ENCODE results near the gene CEACAM19.
A peak's percentile ranks its signal among the peaks of the same experiment; 100 is the strongest.
"Not testable (repeated sequence)": the region's sequence is repeated elsewhere in the genome, so short reads cannot be mapped to it uniquely, and the experiment has no call there.

The CEACAM19 gene

DNA sequence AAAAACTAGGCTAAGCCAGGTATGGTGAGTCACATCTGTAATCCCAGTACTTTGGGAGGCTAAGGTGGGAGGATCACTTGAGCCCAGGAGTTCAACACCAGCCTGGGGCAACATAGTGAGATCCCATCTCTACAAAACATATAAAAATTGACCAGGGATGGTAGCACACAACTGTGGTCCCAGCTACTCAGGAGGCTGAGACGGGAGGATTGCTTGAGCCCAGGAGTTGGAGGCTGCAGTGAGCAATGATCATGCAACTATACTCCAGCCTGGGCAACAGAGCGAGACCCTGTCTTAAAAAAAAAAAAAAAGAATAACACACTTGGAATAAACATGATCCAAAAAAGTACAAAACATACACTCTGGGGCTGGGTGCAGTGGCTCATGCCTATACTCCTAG is 1.3 kb upstream of the CEACAM19 start:
- DNase-seq (ENCODE audit: insufficient read length, low spot score); FAIRE-seq: not testable (repeated sequence)

DNA sequence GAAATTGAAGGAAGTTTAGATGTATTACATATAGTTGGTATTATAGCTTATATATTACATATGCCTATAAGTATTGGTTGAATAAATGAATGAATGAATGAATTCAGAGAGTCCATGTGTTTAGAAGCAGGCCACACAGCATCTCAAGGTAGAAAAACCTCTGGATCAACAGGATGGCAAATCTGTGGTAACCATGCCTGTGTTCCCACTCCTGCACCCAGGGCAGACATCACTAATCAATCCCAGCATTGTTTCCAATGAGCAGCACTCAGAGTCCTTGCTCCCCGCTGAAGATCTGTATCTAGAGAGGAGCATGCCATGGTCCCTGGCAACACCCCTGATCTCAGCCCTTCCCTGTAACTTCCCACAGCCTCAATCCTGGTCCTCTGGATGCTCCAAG is 944 bp downstream of the CEACAM19 start:
- FAIRE-seq, result no peak
- no peak for DNase-seq (ENCODE audit: insufficient read length, low spot score)

DNA sequence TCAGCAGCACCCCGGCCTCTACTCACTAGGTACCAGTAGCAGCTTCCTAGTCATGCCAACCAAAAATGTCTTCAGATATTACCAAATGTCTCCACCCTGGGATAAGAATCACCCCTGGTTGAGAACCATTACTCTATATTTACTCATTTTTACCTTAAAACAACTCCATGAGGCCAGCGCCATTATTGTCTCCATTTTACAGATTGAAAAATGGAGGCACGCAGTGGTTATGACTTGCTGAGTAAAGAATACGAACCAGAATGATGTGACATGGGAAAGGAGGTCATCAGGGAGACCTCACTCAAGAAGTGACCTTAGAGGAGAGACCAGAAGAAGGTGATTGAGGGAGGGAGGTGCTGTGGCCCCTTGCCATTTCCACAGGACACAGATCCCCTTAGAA is 2.2 kb downstream of the CEACAM19 start:
- no peak for DNase-seq (ENCODE audit: insufficient read length, low spot score)
- FAIRE-seq, result no peak

DNA sequence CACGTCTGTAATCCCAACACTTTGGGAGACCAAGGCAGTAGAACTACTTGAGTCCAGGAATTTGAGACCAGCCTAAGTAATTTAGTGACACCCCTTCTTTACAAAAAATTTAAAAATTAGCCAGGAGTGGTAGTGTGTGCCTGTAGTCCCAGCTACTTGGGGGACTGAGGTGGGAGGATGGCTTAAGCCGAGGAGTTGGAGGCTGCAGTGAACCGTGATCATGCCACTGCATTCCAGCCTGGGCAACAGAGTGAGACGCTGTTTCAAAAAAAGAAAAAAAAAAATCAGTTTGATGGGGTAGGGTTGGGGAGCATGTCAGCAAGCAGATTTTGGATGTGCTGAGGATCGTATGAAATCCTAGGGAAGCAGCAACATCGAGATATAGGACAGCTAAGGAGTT is 4.2 kb downstream of the CEACAM19 start:
- DNase-seq (ENCODE audit: insufficient read length, low spot score) (no peak), FAIRE-seq (no peak)

DNA sequence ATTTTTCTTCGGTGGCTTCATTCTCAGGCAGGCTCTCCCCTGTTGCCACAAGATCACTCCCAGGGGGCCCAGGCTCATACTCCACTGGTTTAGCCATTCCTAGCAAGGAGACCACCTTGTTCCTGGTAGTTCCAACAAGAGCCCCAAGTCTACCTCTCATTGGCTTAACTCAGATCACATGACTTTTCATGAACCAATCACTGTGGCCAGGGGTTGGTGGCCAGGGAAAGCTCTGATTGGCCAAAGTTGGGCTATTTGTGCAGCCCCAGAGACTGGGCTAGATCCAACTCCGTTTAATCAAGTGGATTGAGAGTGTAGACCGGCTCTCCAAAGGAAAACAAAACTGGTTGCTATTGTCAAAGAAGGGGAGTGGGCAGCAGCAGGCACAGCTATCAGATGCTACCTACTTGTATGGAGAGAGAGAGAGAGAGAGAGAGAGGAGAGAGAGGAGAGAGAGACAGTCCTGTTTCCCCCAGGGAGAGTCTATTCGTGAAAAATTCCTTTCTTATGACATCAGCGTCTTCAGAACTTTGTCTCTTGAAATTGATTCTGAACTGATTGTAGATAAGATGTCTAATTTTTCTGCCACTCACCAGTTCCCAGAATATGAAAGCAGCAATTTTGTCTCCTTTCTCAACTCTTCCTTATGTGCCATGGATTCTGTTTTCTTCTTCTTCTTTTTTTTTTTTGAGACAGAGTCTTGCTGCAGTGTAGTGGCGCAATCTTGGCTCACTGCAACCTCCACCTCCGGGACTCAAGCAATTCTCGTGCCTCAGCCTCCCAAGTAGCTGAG is 5.9 kb downstream of the CEACAM19 start:
- FAIRE-seq, result no peak

DNA sequence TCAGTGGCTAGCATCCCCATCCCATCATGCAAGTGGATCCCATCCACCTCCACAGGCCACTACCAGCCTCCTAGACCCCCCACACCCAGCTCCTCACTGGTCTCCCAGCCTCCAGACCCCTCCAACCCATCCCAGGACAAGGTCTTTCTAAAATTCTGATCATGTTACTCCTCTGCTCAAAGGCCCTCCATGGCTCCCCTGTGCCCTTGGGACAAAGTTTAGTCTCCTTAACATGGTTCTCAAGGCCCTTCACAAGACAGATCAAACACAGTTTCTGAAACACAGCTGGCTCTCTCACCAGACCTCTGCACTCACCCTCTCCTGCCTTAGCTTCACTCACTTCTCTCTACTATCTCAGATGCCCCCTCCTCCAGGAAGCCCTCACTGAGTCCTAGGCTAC is 9.3 kb downstream of the CEACAM19 start:
- no peak for FAIRE-seq
- no peak for DNase-seq (ENCODE audit: insufficient read length, low spot score)

More for the DNA sequence above, 5.9 kb downstream of the CEACAM19 start:
- no peak for DNase-seq (ENCODE audit: insufficient read length, low spot score)

DNA sequence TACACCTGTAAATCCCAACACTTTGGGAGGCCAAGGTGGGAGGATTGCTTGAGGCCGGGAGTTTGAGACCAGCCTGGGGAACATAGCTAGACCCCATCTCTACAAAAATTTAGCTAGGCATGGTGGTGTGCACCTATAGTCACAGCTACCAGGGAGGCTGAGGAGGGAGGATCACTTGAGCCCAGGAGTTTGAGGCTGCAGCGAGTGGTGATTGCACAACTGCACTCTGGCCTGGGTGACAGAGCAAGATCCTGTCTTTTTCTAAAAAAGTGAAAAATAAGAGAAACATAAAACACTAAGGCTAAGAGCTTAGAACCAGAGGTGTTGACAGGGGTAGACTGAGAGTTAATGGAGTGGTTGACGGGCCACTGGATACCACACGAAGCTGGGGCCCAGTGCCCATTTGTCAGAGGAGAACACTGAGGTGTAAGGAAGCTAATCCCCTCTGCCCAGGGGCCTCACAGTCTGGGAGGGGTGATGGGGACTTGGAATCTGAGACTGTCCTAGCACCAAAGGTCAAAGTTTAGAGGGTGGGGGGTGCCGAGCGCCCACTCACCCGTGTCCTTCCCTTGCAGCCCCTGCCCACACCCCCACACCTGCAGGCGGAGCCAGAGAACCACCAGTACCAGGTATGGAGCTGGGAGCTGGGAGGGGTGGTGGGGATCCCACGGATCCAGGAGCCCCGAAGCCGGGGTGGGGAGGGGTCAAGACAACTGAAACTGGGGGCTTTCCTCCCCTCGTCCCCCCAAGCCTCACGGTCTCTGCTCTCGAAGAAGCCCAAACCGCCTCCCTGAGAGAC is 10.9 kb downstream of the CEACAM19 start:
- DNase-seq (ENCODE audit: insufficient read length, low spot score), result no peak
- FAIRE-seq, result no peak

DNA sequence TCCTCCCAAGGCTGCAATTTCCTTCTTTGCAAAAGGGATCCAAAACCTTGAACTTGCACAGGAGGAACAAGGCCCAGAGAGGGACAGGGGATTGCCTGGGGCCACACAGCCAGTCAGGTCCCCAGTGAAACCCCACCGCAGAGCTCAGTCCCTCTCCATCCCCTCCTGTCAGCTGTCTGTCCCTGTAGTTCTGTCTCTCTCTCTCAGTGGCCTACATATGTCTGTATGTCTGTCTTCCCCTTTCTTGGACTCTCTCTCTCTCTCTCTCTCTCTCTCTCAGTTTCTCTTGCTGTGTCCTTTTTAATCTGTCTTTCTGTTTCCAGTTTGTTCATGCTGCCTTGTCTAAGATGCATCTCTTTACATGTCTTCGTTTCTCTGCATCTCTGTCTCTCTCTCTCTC is 11.5 kb downstream of the CEACAM19 start:
- DNase-seq (ENCODE audit: insufficient read length, low spot score) (no peak), FAIRE-seq (no peak)

DNA sequence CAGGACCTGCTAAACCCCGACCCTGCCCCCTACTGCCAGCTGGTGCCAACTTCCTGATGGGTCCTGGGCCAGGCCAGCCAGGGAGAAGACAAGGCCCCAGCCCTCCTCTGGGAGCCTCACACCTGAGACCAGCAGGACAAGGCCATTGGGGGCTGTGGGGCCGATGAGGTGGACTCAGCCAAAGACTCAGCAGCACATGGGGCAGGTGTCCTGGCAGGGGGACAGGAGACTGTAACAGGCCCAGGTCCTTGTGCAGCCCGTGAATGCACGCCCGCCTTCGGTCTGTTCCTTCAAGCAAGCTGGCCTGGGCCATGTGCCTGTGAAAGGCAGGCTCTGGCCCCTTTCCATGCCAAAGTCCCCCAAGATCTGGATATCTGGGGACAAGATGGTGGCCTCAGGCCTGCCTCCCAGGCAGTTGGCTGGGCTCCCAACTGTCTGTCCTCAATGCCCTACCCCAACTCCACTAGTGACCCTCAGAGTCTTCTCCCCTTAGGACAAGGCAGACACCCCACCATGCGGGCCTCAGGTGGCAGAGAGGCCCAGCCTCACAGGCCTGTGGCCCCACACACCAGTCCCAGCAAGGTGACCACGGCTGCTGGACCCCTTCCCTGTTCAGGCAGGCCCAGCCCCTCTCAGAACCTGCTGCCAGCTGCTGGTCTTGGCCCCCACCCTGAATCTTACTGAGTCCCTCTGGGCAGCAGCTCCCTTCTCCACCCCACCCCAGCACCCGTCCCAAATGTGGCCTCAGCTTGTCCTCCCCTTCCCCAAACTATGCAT is 12.3 kb downstream of the CEACAM19 start:
- DNase-seq (ENCODE audit: insufficient read length, low spot score), result no peak
- no peak for FAIRE-seq

DNA sequence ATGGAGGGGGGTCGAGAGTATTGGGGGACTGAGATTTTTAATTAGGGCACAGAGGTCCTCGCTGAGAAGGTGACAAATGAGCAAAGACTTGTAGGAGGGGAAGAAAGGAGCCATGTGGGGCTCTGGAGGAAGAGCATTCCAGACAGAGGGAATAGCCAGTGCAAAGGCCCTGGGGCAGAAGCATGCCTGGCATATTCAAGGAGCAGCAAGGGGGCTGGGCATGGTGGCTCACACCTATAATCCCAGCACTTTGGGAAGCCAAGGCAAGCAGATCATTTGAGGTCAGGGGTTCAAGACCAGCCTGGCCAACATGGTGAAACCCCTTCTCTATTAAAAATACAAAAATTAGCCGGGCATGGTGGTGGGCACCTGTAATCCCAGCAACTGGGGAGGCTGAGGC is 13.1 kb downstream of the CEACAM19 start:
- DNase-seq (ENCODE audit: insufficient read length, low spot score); FAIRE-seq: not testable (repeated sequence)

DNA sequence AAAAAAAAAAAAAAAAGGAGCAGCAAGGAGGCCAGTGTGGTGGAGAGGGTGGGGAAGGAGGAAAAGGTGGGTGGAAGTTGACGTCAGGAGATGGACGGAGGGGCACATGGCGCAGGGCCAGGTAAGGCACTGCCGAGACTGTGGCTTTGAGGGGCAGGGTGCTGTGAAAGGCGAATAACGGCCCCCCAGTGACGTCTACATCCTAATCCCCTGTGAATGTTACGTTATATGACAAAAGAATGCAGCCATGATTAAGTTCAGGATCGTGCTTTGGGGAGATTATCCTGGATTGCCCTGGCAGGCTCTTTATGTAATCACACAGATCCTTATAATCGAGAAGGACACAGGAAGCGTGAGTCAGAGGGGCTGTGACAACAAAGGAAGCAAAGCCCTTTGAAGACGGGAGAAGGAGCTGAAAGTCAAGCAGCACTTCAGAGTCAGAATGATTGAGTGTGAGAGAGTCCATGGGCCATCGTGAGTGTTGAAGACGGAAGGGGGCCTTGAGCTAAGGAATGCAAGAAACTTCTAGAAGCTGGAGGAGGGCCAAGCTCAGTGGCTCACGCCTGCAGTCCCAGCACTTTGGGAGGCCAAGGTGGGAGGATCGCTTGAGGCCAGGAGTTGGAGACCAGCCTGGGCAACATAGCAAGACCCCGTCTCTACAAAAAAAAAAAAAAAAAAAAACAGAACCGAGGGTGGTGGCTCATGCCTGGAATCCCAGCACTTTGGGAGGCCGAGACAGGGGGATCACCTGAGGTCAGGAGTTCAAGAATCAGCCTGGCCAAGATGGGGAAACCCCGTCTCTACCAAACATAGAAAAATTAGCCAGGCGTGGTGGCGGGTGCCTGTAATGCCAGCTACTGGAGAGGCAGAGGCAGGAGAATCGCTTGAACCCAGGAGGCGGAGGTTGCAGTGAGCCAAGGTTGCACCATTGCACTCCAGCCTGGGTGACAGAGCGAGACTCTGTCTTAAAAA is 13.9 kb downstream of the CEACAM19 start:
- FAIRE-seq, result no peak
- no peak for DNase-seq (ENCODE audit: insufficient read length, low spot score)

DNA sequence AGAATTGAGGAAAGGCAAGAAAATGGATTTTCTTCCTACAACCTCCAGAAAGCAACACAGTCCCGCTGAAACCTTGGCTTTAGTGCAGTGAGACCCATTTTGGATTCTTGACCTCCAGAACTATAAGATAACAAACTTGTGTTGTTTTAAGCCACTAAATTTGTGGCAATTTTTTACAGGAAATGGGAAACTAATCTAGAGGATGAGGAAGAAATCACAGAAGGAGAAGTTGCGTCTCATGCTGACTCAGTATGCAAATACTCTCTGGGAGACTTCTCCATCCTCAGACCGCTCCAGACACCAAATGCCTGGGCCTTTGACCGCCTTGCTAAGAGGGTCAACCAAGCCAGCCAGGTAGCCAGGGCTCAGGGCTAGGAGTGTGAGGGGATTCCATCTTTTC is 14.6 kb downstream of the CEACAM19 start:
- DNase-seq (ENCODE audit: insufficient read length, low spot score) (no peak), FAIRE-seq (no peak)

DNA sequence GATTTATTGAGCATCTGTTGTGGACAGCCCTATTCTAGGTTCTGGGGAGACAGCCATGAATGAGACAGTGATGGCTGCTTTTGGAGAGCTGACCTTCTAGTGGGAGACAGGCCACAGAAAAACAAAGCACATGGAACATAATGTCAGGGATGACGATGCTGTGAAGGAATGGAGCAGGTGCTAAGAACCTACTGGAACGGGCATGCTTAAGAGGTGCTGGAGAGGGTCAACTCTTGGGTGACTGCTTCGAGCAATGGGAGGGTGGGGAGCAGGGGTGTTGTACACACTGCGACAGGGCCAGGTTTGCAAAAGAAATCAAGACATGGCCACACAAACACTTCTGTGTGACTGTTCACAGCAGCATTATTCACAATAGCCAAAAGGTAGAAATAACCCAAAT is 15.6 kb downstream of the CEACAM19 start:
- no peak for FAIRE-seq

DNA sequence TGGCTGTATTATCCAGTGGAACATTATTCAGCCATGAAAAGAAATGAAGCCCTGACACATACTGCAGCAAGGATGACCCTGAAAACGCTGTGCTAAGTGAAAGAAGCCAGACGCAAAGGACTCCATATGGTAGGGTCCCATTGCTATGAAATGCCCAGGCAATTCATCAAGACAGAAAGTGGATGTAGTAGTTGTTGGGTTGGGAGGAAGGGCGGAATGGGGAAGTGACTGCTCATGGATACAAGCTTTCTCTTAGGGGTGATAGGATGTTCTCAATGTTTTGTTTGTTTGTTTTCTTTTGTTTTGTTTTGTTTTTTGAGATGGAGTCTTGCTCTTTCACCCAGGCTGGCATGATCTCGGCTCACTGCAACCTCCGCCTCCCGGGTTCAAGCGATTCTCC is 16.6 kb downstream of the CEACAM19 start:
- DNase-seq (ENCODE audit: insufficient read length, low spot score), result no peak
- FAIRE-seq, result no peak

More for the DNA sequence above, 15.6 kb downstream of the CEACAM19 start:
- DNase-seq (ENCODE audit: insufficient read length, low spot score), result no peak

DNA sequence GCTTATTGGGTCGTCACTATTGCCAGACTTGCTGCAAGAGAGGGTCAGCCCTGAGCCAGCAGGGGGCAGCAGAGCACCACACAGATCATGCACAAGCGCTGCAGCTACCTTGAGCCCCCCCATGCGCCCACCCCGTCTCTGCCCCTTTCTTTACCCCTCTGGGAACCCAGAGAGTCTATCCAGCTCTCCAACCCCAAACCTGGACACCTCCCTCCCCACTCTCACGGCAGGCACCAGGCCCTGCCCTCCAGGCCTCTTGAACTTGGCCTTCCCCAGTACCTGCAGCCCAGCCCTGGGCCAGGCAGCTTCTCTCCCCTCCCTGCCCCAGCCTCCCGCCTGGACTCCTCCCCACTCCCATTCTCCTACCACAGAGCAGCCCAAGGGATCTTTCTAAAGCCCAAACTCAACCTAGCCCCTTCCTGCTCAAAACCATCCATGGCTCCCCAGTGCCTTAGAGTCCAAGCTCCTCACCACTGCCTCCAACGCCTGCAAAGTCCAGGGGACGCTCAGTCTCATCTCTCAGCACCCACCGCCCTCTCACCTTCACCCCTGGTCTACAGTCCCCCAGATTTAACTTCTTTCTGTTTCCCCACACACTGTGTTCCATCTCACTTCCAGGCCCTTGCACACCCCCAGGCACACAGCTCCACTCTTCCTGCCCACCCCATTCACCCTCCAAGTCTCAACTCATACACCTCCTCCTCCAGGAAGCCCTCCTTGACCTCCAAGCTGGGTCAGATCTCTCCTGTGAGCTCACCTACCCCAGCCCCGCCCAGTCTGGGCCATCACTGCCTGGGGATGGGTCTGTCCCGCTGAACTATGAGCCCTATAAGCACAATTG is 18.2 kb downstream of the CEACAM19 start:
- FAIRE-seq, result peak; percentile 8
- peak; percentile 53 for DNase-seq (ENCODE audit: insufficient read length, low spot score)

DNA sequence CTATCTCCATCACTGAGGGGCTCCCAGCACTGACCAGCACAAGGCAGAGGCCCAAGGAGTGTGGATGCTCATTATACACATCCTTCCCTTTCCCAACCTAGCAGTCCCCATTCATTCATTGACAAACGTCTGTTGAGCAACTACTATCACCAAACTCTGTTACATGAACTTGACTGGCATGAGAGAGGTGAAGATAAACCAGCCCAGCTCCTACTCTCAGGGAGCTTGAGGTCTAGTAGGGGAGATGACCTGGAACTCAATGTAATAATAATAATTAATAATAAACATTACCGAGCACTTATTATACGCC is 18.8 kb downstream of the CEACAM19 start:
- FAIRE-seq (no peak), DNase-seq (ENCODE audit: insufficient read length, low spot score) (no peak)

DNA sequence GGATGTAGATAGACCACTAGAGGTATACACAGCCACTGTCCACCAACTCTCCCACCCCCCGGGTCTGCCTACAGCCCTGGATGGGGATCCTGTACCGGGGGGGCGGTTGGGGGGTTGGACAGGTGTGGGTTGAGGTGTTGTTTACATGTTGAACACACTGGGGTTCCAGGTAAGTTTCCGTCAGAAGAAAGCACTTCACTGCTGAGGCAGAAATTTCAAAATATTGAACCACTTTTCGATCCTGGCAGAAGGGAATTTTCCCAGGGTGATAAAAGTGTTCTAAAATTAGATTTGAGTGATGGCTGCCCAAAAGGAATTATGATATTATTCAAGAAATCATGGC is 21.1 kb downstream of the CEACAM19 start:
- no peak for FAIRE-seq

DNA sequence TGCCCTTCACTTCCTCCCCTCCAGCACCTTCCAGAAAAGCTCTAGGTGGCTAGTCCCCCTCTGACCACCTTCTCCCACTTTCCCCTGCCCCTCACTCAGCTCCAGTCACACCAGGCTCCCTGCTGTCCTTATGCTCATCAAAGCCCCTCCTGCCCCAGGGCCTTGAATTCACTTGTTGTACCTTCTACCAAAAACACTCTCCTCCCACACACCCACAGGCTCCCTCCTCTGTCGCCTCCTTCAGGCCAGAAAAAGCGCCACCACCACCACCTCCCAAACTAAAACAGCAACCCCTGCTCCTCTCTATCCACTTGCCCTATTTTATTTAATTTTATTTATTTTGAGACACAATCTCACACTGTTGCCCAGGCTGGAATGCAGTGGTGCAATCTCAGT is 22.9 kb downstream of the CEACAM19 start:
- DNase-seq (ENCODE audit: insufficient read length, low spot score) (no peak), FAIRE-seq (no peak)

More for the DNA sequence above, 21.1 kb downstream of the CEACAM19 start:
- no peak for DNase-seq (ENCODE audit: insufficient read length, low spot score)

DNA sequence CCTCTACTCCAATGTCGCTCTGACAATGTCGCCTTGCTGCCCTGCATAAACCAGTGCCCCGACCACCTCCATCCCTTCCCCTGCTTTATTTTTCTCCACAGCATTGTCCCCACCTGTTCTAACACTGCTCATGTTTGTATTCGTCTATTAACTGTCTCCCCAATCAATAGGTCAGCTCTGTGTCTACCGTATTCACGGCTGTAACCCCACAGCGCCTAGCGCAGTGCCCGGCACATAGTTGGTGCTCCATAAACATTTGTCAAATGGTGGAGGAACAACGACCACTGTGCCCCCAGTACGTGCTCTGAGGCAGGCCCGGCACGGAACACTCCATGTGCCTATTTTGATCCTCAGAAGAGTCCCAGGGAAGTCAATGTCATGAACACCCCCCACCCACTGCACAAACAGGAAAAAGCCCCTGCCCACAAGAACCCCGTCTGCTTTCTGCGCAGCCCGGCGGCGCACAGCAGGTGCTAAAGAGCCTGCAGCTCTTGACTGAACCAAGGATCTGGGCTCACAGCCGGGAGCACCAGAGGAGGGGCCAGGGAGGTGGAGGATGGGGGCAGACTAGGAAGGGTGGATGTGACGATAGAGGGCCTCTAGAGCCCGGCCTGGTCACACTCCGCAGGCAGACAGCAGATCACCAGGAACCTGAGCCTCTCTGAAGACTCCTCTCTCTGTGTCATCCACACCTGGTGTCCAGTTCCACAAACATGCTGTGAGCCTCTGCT is 25.8 kb downstream of the CEACAM19 start:
- no peak for DNase-seq (ENCODE audit: insufficient read length, low spot score)

More for the DNA sequence above, 25.8 kb downstream of the CEACAM19 start:
- FAIRE-seq, result no peak
